OCI-LY7 (cell line): ENCODE measurements around the gene CD63. TPM values are rescaled to one million over a fixed set of nuclear protein-coding genes. Genes with fewer than 3 reads are reported as not detected.

ENCODE experiments used
- BruUV-seq: library from RNA; stranded (reverse); fragments of 400-500 nt; replicated peaks from 2 replicates; lab custom pipeline; 2021; lab: Mats Ljungman, UMichigan
- CTCF ChIA-PET: fragments of 300-600 bp; sonication (Branson Sonifier 250); formaldehyde crosslinking; loops from one replicate; lab custom pipeline; 2022; ENCODE audit warnings: antibody characterized with exemption; ENCODE audit not compliant: unreplicated experiment; lab: Charles Lee
- POLR2A ChIA-PET: fragments of 300-600 bp; sonication (Branson Sonifier 250); formaldehyde crosslinking; loops from one replicate; lab custom pipeline; 2022; ENCODE audit warnings: antibody characterized with exemption; lab: Charles Lee
- DNase-seq: peaks from one replicate; pipeline ENCODE4 v3.0.0-alpha.2; 2015; ENCODE audit warnings: low spot score
- H2AFZ ChIP-seq: fragments of 200-600 bp; sonication (generic), shearing (Covaris generic); 2 replicates; pipeline ENCODE4 v1.6.1; 2014; ENCODE audit warnings: mild to moderate bottlenecking, antibody characterized with exemption, low read length, moderate library complexity
- H3K27ac ChIP-seq: fragments of 200-600 bp; sonication (generic); 2 replicates; pipeline ENCODE4 v1.5.1; 2014; ENCODE audit warnings: mixed run types, low read depth, mild to moderate bottlenecking, moderate library complexity, low read length, inconsistent platforms; ENCODE audit not compliant: poor library complexity, severe bottlenecking
- H3K36me3 ChIP-seq: fragments of 200-600 bp; sonication (generic); 2 replicates; pipeline ENCODE4 v1.6.1; 2014; ENCODE audit warnings: mild to moderate bottlenecking, antibody characterized with exemption, low read length, moderate library complexity, mixed read lengths; ENCODE audit not compliant: insufficient read depth
- H3K4me1 ChIP-seq: fragments of 200-600 bp; sonication (generic); 2 replicates; pipeline ENCODE4 v1.5.1; 2014; ENCODE audit warnings: mild to moderate bottlenecking, low read length; ENCODE audit not compliant: insufficient read depth, poor library complexity, severe bottlenecking
- H3K4me2 ChIP-seq: fragments of 200-600 bp; sonication (generic); 2 replicates; pipeline ENCODE4 v1.6.1; 2014; ENCODE audit warnings: mild to moderate bottlenecking, low read length
- H3K4me3 ChIP-seq: fragments of 200-600 bp; sonication (generic); 2 replicates; pipeline ENCODE4 v1.5.1; 2014; ENCODE audit warnings: mild to moderate bottlenecking, low read depth, low read length; ENCODE audit not compliant: poor library complexity, severe bottlenecking
- H3K79me2 ChIP-seq: fragments of 200-600 bp; sonication (generic); 2 replicates; pipeline ENCODE4 v1.6.1; 2016; ENCODE audit warnings: low read depth, mild to moderate bottlenecking, low read length, moderate library complexity, mixed read lengths; ENCODE audit not compliant: insufficient read depth
- H3K9me2 ChIP-seq: fragments of 200-600 bp; sonication (generic); 2 replicates; pipeline ENCODE4 v1.6.1; 2016; ENCODE audit warnings: mild to moderate bottlenecking, low read length, mixed read lengths; ENCODE audit not compliant: insufficient read depth
- H3K9me3 ChIP-seq: fragments of 200-600 bp; sonication (generic); 2 replicates; pipeline ENCODE4 v1.6.1; 2014; ENCODE audit warnings: mild to moderate bottlenecking, mixed run types, low read length, mixed read lengths
- H4K20me1 ChIP-seq: fragments of 200-600 bp; sonication (generic); 2 replicates; pipeline ENCODE4 v1.6.1; 2014; ENCODE audit warnings: mild to moderate bottlenecking, antibody characterized with exemption, low read length, moderate library complexity, mixed read lengths; ENCODE audit not compliant: insufficient read depth
- CTCF ChIP-seq: fragments of 200-600 bp; sonication (generic); conservative IDR thresholded peaks from 2 replicates; pipeline ENCODE4 v1.5.1; 2014; ENCODE audit warnings: mild to moderate bottlenecking, antibody characterized with exemption, low read length, moderate library complexity, mixed read lengths
- EZH2phosphoT487 ChIP-seq: fragments of 200-600 bp; sonication (generic); IDR thresholded peaks from 2 replicates; pipeline ENCODE4 v1.6.1; 2018; ENCODE audit warnings: low read depth, borderline replicate concordance, mild to moderate bottlenecking, mixed run types, antibody characterized with exemption, low read length, moderate library complexity, mixed read lengths
- intact Hi-C: fragments of 100-400 bp; cut with micrococcal nuclease; formaldehyde crosslinking; loops from one replicate; pipeline ENCODE4 v1.10.0; 2022; ENCODE audit not compliant: unreplicated experiment
- total RNA-seq, 2 experiments: library from RNA; depleted of rRNA in 1 of 2; stranded (reverse); fragments of >200 nt in 1 of 2; shearing (Covaris generic) in 1 of 2; gene quantifications; 2 replicates each; pipeline ENCODE4 v1.2.3, GENCODE V29; 2014 to 2022

CD63 gene
- total RNA-seq, 2 experiments from 2014 or later: 102 to 130 TPM

- no peaks in the 10 kb centered on the region for H3K36me3 ChIP-seq
- DNase-seq: no peak
- no peaks in the 10 kb centered on the region for H4K20me1 ChIP-seq
- H3K79me2 ChIP-seq: no peaks in the 10 kb centered on the region
- ChIA-PET POLR2A (no interaction called here), CTCF (no interaction called here)
- H3K4me1 ChIP-seq: peaks cover 19% of the 10 kb centered on the region
- BruUV-seq: no TSS peak
- H2AFZ ChIP-seq: peak overlapping the region; percentile 23; the same call in 1 of the 2 replicates
- no peak for TF ChIP-seq EZH2phosphoT487
- TF ChIP-seq CTCF: no peak
- H3K4me2 ChIP-seq: peak overlapping the region; percentile 62
- intact Hi-C loops: no loop called here
- H3K9me2 ChIP-seq: no peaks in the 10 kb centered on the region
- H3K9me3 ChIP-seq: no peaks in the 10 kb centered on the region
- H3K4me3 ChIP-seq: peak overlapping the region; percentile 64
- no peak overlapping the region for H3K27ac ChIP-seq
These were observed 20.0 kb downstream of the CD63 start for GRCh38 chr12:55708695-55709233.

- Histone ChIP-seq H3K27ac (no peak within 1 kb of the TSS), H3K4me2 (peak within 1 kb of the TSS; percentile 62), H3K9me3 (no peaks in the 10 kb centered on the region), H3K9me2 (no peaks in the 10 kb centered on the region), H3K4me1 (peaks cover 19% of the 10 kb centered on the region), H4K20me1 (no peaks in the 10 kb centered on the region), H2AFZ (peak within 1 kb of the TSS; percentile 23; the same call in 1 of the 2 replicates), H3K4me3 (peak within 1 kb of the TSS; percentile 64), H3K79me2 (no peaks in the 10 kb centered on the region), H3K36me3 (no peaks in the 10 kb centered on the region)
- intact Hi-C loops: no loop called here
- no peak for TF ChIP-seq EZH2phosphoT487
- TF ChIP-seq CTCF: no peak
- BruUV-seq: no TSS peak
- DNase-seq: peak; percentile 19
- CTCF ChIA-PET: no interaction called here
- POLR2A ChIA-PET: no interaction called here
These were observed 20.7 kb downstream of the CD63 start, which contains the start of gene ITGA7 for GRCh38 chr12:55707841-55708694. Gene ITGA7, minus strand, starts transcription at chr12:55707904. Its CDS starts 222 bp downstream, at chr12:55707682.
